Smooth muscle cell (in vitro differentiated cells): ENCODE data around the gene SMC6. TPM values are rescaled to one million over a fixed set of nuclear protein-coding genes. Genes with fewer than 3 reads are reported as not detected.

ENCODE experiments used
- DNase-seq: peaks from one replicate; lab custom pipeline; 2025; ENCODE audit not compliant: unreplicated experiment; lab: John Stamatoyannopoulos, UW
- H2AFZ ChIP-seq: fragments of 200-600 bp; sonication (generic); 2 replicates; pipeline ENCODE4 v1.6.0; 2016; ENCODE audit warnings: antibody characterized with exemption, low read depth, mild to moderate bottlenecking
- H3F3A ChIP-seq: fragments of 200-600 bp; sonication (generic); 2 replicates; pipeline ENCODE4 v1.6.0; 2017; ENCODE audit warnings: antibody characterized with exemption, low read depth
- H3K27ac ChIP-seq: fragments of 200-600 bp; sonication (generic); 2 replicates; pipeline ENCODE4 v1.5.1; 2016; ENCODE audit warnings: low read depth, mild to moderate bottlenecking
- H3K27me3 ChIP-seq: fragments of 200-600 bp; sonication (generic); 2 replicates; pipeline ENCODE4 v1.6.1; 2016; ENCODE audit warnings: low read depth, mild to moderate bottlenecking
- H3K36me3 ChIP-seq: fragments of 200-600 bp; sonication (generic); 2 replicates; pipeline ENCODE4 v1.5.1; 2016; ENCODE audit warnings: low read depth
- H3K4me1 ChIP-seq: fragments of 200-600 bp; sonication (generic); 2 replicates; pipeline ENCODE4 v1.5.1; 2016; ENCODE audit warnings: low read depth
- H3K4me2 ChIP-seq: fragments of 200-600 bp; sonication (generic); 2 replicates; pipeline ENCODE4 v1.6.0; 2016; ENCODE audit warnings: mild to moderate bottlenecking
- H3K4me3 ChIP-seq: fragments of 200-600 bp; sonication (generic); 2 replicates; pipeline ENCODE4 v1.5.1; 2016; ENCODE audit warnings: mild to moderate bottlenecking
- H3K79me2 ChIP-seq: fragments of 200-600 bp; sonication (generic); 2 replicates; pipeline ENCODE4 v1.6.0; 2016; ENCODE audit warnings: low read depth, mild to moderate bottlenecking
- H3K9ac ChIP-seq: fragments of 200-600 bp; sonication (generic); 2 replicates; pipeline ENCODE4 v1.6.0; 2016; ENCODE audit warnings: low read depth
- H3K9me3 ChIP-seq: fragments of 200-600 bp; sonication (generic); replicated peaks from 2 replicates; pipeline ENCODE4 v1.5.1; 2016; ENCODE audit warnings: low read depth
- H4K20me1 ChIP-seq: fragments of 200-600 bp; sonication (generic); 2 replicates; pipeline ENCODE4 v1.6.0; 2016; ENCODE audit warnings: low read depth
- whole genome bisulfite sequencing: methylation state at CpG from one replicate; pipeline ENCODE4 v1.1.7; 2016; ENCODE audit warnings: low lambda C conversion rate; 5-methylcytosine and 5-hydroxymethylcytosine counted together
- polyA plus RNA-seq: library from polyadenylated mRNA; unstranded; fragments of >200 nt; fragmentation: Nextera tagmentation; extraction: Ambion mirVana; gene quantifications from 2 replicates; pipeline ENCODE4 v1.2.1, GENCODE V29; 2016
- total RNA-seq: library from RNA; depleted of rRNA; stranded (reverse); fragments of >200 nt; gene quantifications from 2 replicates; pipeline ENCODE4 v1.2.3, GENCODE V29; 2014
- TF ChIP-seq, protein P1 (sequence below): fragments of 200-600 bp; sonication (generic); IDR thresholded peaks from 2 replicates; pipeline ENCODE4 v1.5.1; 2017; ENCODE audit warnings: borderline replicate concordance, mild to moderate bottlenecking, antibody characterized with exemption; ENCODE audit not compliant: insufficient read depth, poor library complexity, severe bottlenecking

The SMC6 gene
- total and polyA plus RNA-seq, 2 experiments from 2014 or later: 11.2 to 18.1 TPM

DNA sequence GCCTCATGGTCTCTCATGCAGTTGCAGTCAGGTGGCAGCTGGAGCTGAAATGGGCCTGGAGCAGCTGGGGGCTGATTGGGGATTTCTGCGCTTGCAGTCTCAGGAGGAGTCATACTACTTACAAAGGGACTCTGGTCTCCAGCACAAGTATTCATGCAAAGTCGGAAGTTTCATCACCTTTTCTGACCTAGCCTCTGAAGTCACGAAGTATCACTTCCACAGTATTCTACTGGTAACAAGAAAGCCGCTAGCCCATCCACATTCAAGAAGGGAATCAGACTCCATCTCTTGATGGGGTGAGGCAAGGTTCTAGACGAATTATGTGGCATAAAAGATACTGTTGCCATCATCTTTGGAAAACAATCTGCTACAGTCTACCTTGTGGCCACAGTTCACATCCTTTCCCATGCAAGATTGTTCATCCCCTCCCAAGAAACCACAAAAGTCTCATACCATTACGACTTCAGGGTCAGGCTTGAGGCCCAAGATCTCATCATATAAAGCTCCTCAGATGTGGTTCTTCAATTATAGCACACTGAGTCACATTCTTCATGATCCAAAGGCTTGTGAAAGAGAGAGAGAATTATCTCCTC lies 95.3 kb downstream of the SMC6 start:
- H2AFZ ChIP-seq: no peak overlapping the region
- H3K4me2 ChIP-seq: no peak overlapping the region
- no peaks in the 10 kb centered on the region for H3K9me3 ChIP-seq
- peak overlapping the region; percentile 6 for H3K9ac ChIP-seq
- no peaks in the 10 kb centered on the region for H3K27me3 ChIP-seq
- no peaks in the 10 kb centered on the region for H3F3A ChIP-seq
- no peak overlapping the region for H3K4me3 ChIP-seq
- TF ChIP-seq, protein P1, sequence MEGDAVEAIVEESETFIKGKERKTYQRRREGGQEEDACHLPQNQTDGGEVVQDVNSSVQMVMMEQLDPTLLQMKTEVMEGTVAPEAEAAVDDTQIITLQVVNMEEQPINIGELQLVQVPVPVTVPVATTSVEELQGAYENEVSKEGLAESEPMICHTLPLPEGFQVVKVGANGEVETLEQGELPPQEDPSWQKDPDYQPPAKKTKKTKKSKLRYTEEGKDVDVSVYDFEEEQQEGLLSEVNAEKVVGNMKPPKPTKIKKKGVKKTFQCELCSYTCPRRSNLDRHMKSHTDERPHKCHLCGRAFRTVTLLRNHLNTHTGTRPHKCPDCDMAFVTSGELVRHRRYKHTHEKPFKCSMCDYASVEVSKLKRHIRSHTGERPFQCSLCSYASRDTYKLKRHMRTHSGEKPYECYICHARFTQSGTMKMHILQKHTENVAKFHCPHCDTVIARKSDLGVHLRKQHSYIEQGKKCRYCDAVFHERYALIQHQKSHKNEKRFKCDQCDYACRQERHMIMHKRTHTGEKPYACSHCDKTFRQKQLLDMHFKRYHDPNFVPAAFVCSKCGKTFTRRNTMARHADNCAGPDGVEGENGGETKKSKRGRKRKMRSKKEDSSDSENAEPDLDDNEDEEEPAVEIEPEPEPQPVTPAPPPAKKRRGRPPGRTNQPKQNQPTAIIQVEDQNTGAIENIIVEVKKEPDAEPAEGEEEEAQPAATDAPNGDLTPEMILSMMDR: no peak
- no peaks in the 10 kb centered on the region for H4K20me1 ChIP-seq
- H3K79me2 ChIP-seq: no peaks in the 10 kb centered on the region
- DNase-seq: no peak
- H3K36me3 ChIP-seq: peaks cover 2% of the 10 kb centered on the region
- H3K27ac ChIP-seq: peak overlapping the region; percentile 56
- no peaks in the 10 kb centered on the region for H3K4me1 ChIP-seq
- 77% methylated on average over 6 of the region's 6 CpGs for WGBS

DNA sequence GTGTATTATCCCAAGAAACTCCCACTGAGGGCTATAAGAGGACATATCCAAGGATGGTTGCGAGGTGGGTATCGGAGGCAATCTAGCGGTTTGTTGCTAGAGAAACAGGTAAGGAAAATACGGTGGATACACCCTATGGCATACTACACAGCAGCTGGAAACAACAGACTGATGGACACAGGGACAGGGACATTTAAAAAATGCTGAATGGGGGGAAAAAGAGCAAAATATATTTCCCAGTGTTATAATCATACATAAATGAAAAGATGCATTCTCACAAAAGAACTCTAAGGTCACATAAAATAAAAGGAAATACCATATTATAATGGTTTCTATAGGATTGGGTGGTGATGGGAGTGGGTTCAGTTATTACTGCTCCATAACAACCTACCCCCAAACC lies 95.9 kb downstream of the SMC6 start:
- TF ChIP-seq, protein P1: no peak
- H3K36me3 ChIP-seq: no peaks in the 10 kb centered on the region
- DNase-seq: no peak
- peak overlapping the region; percentile 56 for H3K27ac ChIP-seq
- no peaks in the 10 kb centered on the region for H3K79me2 ChIP-seq
- no peaks in the 10 kb centered on the region for H3F3A ChIP-seq
- H3K27me3 ChIP-seq: no peaks in the 10 kb centered on the region
- no peak overlapping the region for H3K4me3 ChIP-seq
- H4K20me1 ChIP-seq: no peaks in the 10 kb centered on the region
- H3K4me1 ChIP-seq: no peaks in the 10 kb centered on the region
- H3K4me2 ChIP-seq: no peak overlapping the region
- no peak overlapping the region for H2AFZ ChIP-seq
- no peaks in the 10 kb centered on the region for H3K9me3 ChIP-seq
- peak overlapping the region; percentile 6 for H3K9ac ChIP-seq
- 96% methylated on average over 4 of the region's 4 CpGs for WGBS

DNA sequence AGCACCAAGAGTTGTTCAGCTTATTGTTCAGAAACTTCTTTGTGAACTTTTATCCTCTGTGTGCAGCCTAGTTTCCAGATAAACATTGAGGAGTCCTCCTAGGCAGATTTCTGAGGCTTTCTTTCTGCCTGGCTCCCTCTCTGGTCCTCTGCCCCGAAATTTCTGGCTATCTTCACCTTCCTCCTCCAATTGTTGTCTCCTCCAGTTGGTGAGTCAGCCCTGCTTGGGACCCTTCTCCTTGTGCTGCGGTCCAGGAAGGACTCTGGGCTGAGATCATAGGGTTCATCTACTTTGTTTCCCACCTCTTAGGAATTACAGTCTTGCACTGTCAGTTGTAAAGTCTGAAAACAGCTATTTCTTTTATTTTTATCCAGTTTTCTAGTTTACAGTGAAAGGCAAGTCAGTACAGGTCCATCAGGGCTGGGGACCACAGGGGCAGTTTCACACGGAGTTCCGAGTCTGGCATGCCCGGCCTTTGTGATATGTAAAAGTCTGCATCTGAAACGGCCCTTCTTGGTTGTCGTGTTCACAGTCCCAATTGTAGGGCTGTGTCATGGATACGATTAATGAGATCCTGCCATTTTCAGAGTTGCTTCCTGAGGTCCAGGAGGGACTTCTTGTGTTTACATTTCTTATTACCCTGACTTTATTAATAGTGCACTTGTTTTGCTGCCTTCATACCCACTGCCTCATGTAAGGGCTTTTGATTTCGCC lies 100.8 kb downstream of the SMC6 start:
- TF ChIP-seq, protein P1: no peak
- H4K20me1 ChIP-seq: no peaks in the 10 kb centered on the region
- 85% methylated on average over 9 of the region's 9 CpGs for WGBS
- no peak overlapping the region for H3K4me3 ChIP-seq
- H3K27ac ChIP-seq: no peak overlapping the region
- no peaks in the 10 kb centered on the region for H3K79me2 ChIP-seq
- H3K36me3 ChIP-seq: no peaks in the 10 kb centered on the region
- H3K9ac ChIP-seq: no peak overlapping the region
- H3K4me2 ChIP-seq: no peak overlapping the region
- no peaks in the 10 kb centered on the region for H3K4me1 ChIP-seq
- H2AFZ ChIP-seq: no peak overlapping the region
- DNase-seq: no peak
- no peaks in the 10 kb centered on the region for H3K27me3 ChIP-seq
- no peaks in the 10 kb centered on the region for H3K9me3 ChIP-seq
- no peaks in the 10 kb centered on the region for H3F3A ChIP-seq
